Psoas muscle (tissue), 8 donors: ENCODE data around the gene MAP4K4. TPM values are rescaled to one million over a fixed set of nuclear protein-coding genes. Genes with fewer than 3 reads are reported as not detected.

Experiments
- ATAC-seq, 4 donors: fragments of 200-7000 bp; cut with Tn5 transposase; one replicate each; pipeline ENCODE4 v1.9.1; 2020; ENCODE audit warnings: moderate library complexity in 3 of 4, mild to moderate bottlenecking in 2 of 4
- DNase-seq, 2 donors: peaks; one replicate each; pipeline ENCODE4 v3.0.0-alpha.2; 2020
- H3K27ac ChIP-seq: fragments of 200-600 bp; one replicate; pipeline ENCODE4 v1.8.0; 2022
- H3K27me3 ChIP-seq, 3 donors: fragments of 200-600 bp in 1 of 3; one replicate each; pipeline versions ENCODE4 v1.6.1 to v1.8.0; 2013 to 2022; ENCODE audit warnings: low read length in 2 of 3, mild to moderate bottlenecking in 2 of 3, moderate library complexity in 1 of 3; ENCODE audit not compliant: insufficient read depth in 3 of 3
- H3K36me3 ChIP-seq, 2 donors: fragments of 200-600 bp in 1 of 2; one replicate each; pipeline versions ENCODE4 v1.6.1 to v1.8.0; 2013 to 2022; ENCODE audit warnings: low read depth in 1 of 2, mild to moderate bottlenecking in 1 of 2, moderate library complexity in 1 of 2; ENCODE audit not compliant: insufficient read depth in 1 of 2
- H3K4me1 ChIP-seq: fragments of 200-600 bp; one replicate; pipeline ENCODE4 v1.8.0; 2022
- H3K4me3 ChIP-seq: fragments of 200-600 bp; one replicate; pipeline ENCODE4 v1.8.0; 2022; ENCODE audit warnings: mild to moderate bottlenecking
- H3K9me3 ChIP-seq: fragments of 200-600 bp; one replicate; pipeline ENCODE4 v1.8.0; 2022
- WGBS, 3 donors: extraction: QIAGEN DNeasy Blood & Tissue Kit; methylation state at CpG; one replicate each; pipeline versions ENCODE4 v1.1.6 to v1.1.7; 2013; 5-methylcytosine and 5-hydroxymethylcytosine counted together
- intact Hi-C, 2 donors: fragments of 100-400 bp; cut with DNase I; formaldehyde crosslinking; loops; one replicate each; pipeline versions ENCODE4 v1.11.0 to v1.14.2; 2022
- polyA plus RNA-seq, 3 donors: library from polyadenylated mRNA; stranded (reverse); fragments of 200-250 nt; gene quantifications; one replicate each; pipeline ENCODE4 v1.2.3, GENCODE V29; 2013
- total RNA-seq, 4 donors: library from RNA; stranded (reverse); fragmentation: NEBNext Ultra II Directional in 2 of 4; extraction: Animal tissue kit (Norgen Biotek cat#: 25700) in 2 of 4; gene quantifications; one replicate each; pipeline versions ENCODE4 v1.2.1 to v1.2.4, GENCODE V29; 2021 to 2023
- TF ChIP-seq, protein P1 (sequence below): fragments of 200-600 bp; IDR thresholded peaks from one replicate; pipeline ENCODE4 v1.8.0; 2022; ENCODE audit warnings: antibody characterized with exemption
- donor health status: healthy with polysubstance abuse.
- donor health status: DM: no; HTN: no; CAD: no; lungs with moderate emphysema.
- donor health status: Bipolar disorder and iron deficiency.
- donor health status: healthy.
- donor health status: DM: yes; HTN: yes; CAD: no.
- donor health status: DM: no; HTN: no; CAD: no.
- donor health status: DM: no; HTN: no; CAD: no.
- donor health status: DM: yes; HTN: yes; CAD: no.

The MAP4K4 gene
- total and polyA plus RNA-seq, 7 donors: 20.1 to 99.9 (median 80.4) TPM

GRCh38 chr2:101859604-101860003 lies 162.1 kb downstream of the MAP4K4 start:
- Histone ChIP-seq H3K4me1 (no peaks in the 10 kb centered on the region), H3K27ac (no peak overlapping the region), H3K9me3 (no peaks in the 10 kb centered on the region), H3K36me3 (peaks cover 5 to 95% of the 10 kb centered on the region in 2 donors), H3K4me3 (no peak overlapping the region), H3K27me3 (no peaks in the 10 kb centered on the region)
- intact Hi-C loops: no loop called here
- TF ChIP-seq, protein P1, sequence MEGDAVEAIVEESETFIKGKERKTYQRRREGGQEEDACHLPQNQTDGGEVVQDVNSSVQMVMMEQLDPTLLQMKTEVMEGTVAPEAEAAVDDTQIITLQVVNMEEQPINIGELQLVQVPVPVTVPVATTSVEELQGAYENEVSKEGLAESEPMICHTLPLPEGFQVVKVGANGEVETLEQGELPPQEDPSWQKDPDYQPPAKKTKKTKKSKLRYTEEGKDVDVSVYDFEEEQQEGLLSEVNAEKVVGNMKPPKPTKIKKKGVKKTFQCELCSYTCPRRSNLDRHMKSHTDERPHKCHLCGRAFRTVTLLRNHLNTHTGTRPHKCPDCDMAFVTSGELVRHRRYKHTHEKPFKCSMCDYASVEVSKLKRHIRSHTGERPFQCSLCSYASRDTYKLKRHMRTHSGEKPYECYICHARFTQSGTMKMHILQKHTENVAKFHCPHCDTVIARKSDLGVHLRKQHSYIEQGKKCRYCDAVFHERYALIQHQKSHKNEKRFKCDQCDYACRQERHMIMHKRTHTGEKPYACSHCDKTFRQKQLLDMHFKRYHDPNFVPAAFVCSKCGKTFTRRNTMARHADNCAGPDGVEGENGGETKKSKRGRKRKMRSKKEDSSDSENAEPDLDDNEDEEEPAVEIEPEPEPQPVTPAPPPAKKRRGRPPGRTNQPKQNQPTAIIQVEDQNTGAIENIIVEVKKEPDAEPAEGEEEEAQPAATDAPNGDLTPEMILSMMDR: no peak
- DNase-seq: no peak
- no peak for ATAC-seq
- WGBS, 3 donors: 96% methylated on average over 16 of the region's 16 CpGs

DNA sequence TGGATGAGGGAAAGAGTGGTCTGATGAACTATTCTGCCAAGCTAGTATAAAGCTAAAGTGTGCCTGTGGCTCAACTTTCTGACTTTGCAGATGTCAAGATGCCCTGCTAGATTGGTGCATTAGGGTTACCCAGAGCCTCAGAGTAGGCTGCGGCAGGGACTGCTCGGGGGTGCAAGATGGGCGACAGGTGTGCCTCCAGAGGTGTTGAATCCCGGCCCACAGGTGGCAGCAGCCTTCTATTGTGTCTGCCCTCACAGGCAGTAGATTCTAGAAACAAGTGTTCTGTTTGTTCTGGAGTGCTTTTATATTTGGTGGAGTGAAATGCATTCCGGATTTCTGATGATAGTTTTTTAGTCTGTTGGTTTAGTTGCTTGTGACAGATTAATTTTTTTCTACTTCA lies 162.7 kb downstream of the MAP4K4 start:
- H3K4me3 ChIP-seq: no peak overlapping the region
- 82 to 86% (median 85%) methylated on average over 5 of the region's 5 CpGs for WGBS, 3 donors
- ATAC-seq (no peak), DNase-seq (no peak)
- peaks cover 5 to 97% of the 10 kb centered on the region in 2 donors for H3K36me3 ChIP-seq
- no peak overlapping the region for H3K27ac ChIP-seq
- no peaks in the 10 kb centered on the region for H3K27me3 ChIP-seq
- H3K9me3 ChIP-seq: no peaks in the 10 kb centered on the region
- intact Hi-C loops: no loop called here
- TF ChIP-seq, protein P1: no peak
- H3K4me1 ChIP-seq: no peaks in the 10 kb centered on the region

GRCh38 chr2:101860782-101861181 lies 163.3 kb downstream of the MAP4K4 start:
- Histone ChIP-seq H3K27ac (no peak overlapping the region), H3K9me3 (no peaks in the 10 kb centered on the region), H3K36me3 (peaks cover 7 to 97% of the 10 kb centered on the region in 2 donors), H3K4me1 (no peaks in the 10 kb centered on the region), H3K4me3 (no peak overlapping the region), H3K27me3 (no peaks in the 10 kb centered on the region)
- intact Hi-C loops: no loop called here
- WGBS, 3 donors: 94 to 98% (median 97%) methylated on average over 8 of the region's 8 CpGs
- no peak for DNase-seq
- TF ChIP-seq, protein P1: no peak
- no peak for ATAC-seq

GRCh38 chr2:101861382-101861781 lies 163.9 kb downstream of the MAP4K4 start:
- Histone ChIP-seq H3K4me1 (no peaks in the 10 kb centered on the region), H3K36me3 (peaks cover 7 to 97% of the 10 kb centered on the region in 2 donors), H3K27me3 (no peaks in the 10 kb centered on the region), H3K4me3 (no peak overlapping the region), H3K27ac (no peak overlapping the region), H3K9me3 (no peaks in the 10 kb centered on the region)
- 94 to 97% (median 96%) methylated on average over 4 of the region's 4 CpGs for WGBS, 3 donors
- DNase-seq (no peak), ATAC-seq (no peak)
- intact Hi-C loops: no loop called here
- TF ChIP-seq, protein P1: no peak

DNA sequence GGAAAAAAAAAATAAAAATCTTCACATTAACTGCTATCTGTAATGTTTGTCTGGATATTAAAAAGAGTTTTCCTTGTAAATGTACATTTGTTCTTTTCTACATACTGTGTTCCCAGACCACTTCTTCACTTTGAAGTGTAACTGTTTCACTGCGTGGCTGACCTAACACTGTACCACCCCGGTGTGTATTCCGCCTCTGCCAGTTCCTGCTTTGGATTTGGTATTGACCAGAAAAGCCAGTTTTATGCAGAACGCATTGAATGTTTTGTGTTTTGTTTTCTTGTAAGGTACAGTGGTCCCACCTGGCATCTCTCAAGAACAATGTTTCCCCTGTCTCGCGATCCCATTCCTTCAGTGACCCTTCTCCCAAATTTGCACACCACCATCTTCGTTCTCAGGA lies 166.0 kb downstream of the MAP4K4 start:
- TF ChIP-seq, protein P1: no peak
- intact Hi-C loops: no loop called here
- Histone ChIP-seq H3K36me3 (peaks cover 7 to 97% of the 10 kb centered on the region in 2 donors), H3K27ac (no peak overlapping the region), H3K4me3 (no peak overlapping the region), H3K9me3 (no peaks in the 10 kb centered on the region), H3K4me1 (no peaks in the 10 kb centered on the region), H3K27me3 (no peaks in the 10 kb centered on the region)
- DNase-seq (no peak), ATAC-seq (no peak)
- WGBS, 3 donors: 91 to 94% (median 93%) methylated on average over 7 of the region's 7 CpGs
